Nucleus accumbens (tissue), 56 donors: ENCODE results near the gene APBB1IP.

Source experiments
- DNase-seq, 56 donors: peaks; one replicate each; lab custom pipeline; 2025; lab: John Stamatoyannopoulos, UW

Gene APBB1IP

DNA sequence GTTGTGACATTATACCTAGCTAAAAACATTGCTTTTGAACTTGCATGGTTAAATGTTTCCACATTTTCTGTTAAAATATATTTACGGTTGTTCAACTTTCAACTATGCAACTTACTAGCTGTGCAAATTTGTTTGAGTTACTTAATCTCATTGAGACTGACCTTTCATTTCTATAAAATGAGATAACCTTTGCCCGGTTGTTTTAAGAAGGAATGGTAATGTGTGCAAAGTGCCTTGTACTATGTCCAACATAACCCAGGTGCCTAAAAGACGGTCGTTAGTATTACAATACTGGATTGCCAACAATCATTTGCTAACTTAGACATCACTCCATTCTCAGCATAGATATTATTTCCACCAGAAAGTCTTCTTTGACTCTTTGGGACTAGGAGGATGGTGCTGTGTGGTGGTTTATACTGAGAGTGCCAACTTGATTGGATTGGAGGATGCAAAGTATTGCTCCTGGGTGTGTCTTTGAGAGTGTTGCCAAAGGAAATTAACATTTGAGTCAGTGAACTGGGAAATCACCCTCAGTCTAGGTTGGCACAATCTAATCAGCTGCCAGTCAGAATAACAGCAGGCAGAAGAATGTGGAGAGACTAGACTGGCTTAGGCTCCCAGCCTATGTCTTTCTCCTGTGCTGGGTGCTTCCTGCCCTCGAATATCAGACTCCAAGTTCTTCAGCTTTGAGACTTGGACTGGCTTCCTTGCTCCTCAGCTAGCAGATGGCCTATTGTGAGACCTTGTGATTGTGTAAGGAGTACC is 174.2 kb downstream of the APBB1IP start:
- no peak for DNase-seq
